Measurements from ENCODE around the gene G2E3. TPM values are rescaled to one million over a fixed set of nuclear protein-coding genes. Genes with fewer than 3 reads are reported as not detected.
"Not testable (repeated sequence)": the region's sequence is repeated elsewhere in the genome, so short reads cannot be mapped to it uniquely, and the experiment has no call there.

Gene G2E3
- total RNA-seq, 3 donors from 2014 or later = 14.9 to 16.3 (median 15.1) TPM

DNA sequence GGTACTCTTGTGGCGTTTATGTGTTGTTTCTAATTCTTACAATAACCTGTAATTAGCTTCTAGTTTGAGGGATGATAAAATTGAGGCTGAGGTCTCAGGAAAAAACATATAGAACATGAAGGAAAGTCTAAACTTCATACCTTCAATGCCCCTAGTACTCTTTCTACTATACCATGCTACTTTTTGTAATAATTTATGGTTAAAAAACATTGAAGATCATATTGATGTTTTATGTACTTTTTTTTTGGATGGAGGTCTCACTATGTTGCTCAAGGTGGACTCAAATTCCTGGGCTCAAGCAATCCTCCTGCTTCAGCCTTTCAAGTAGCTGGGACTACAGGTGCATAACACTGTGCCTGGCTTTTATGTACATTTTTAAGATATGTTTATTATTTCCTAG, 13.8 kb downstream of the G2E3 start:
- H3K9me3 ChIP-seq = no peaks in the 10 kb centered on the region
- no peaks in the 10 kb centered on the region for H3K36me3 ChIP-seq (ENCODE audit: low read depth)
- no peak overlapping the region for H3K4me3 ChIP-seq
- DNase-seq (no peak), ATAC-seq (no peak)
- H3K4me1 ChIP-seq (ENCODE audit: low read depth) = peaks cover 6% of the 10 kb centered on the region
- TF ChIP-seq, protein P1, sequence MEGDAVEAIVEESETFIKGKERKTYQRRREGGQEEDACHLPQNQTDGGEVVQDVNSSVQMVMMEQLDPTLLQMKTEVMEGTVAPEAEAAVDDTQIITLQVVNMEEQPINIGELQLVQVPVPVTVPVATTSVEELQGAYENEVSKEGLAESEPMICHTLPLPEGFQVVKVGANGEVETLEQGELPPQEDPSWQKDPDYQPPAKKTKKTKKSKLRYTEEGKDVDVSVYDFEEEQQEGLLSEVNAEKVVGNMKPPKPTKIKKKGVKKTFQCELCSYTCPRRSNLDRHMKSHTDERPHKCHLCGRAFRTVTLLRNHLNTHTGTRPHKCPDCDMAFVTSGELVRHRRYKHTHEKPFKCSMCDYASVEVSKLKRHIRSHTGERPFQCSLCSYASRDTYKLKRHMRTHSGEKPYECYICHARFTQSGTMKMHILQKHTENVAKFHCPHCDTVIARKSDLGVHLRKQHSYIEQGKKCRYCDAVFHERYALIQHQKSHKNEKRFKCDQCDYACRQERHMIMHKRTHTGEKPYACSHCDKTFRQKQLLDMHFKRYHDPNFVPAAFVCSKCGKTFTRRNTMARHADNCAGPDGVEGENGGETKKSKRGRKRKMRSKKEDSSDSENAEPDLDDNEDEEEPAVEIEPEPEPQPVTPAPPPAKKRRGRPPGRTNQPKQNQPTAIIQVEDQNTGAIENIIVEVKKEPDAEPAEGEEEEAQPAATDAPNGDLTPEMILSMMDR (IDR thresholded peaks at IDR 0.05) = no peak
- intact Hi-C loops (cut with DNase I, micrococcal nuclease) = no loop called here

DNA sequence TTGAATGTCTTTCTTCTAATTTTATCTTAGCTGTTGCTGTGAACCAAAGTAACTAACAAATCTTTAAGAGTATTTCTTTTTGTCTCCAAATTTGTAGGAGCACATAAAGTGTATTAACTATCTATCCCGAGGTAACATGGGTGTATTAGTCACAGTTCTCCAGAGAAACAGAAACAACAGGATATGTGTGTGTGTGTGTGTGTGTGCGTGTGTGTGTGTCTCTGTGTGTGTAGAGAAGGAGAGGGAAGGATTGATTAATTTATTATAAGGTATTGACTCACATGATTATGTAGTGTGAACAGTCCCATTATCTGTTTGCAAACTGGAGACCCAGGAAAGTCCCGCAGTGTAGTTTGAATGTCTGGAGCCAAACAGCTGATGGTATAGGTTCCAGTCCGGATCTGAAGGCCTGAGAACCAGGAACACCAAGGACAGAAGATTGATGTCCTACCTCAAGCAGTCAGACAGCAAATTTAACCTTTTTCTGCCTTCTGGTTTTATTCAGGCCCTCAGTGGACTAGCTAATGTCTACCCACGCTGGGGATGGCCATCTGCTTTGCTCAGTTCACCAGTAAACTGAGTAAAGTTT, 14.4 kb downstream of the G2E3 start:
- H3K36me3 ChIP-seq (ENCODE audit: low read depth) = no peaks in the 10 kb centered on the region
- DNase-seq = no peak
- ATAC-seq = no peak

DNA sequence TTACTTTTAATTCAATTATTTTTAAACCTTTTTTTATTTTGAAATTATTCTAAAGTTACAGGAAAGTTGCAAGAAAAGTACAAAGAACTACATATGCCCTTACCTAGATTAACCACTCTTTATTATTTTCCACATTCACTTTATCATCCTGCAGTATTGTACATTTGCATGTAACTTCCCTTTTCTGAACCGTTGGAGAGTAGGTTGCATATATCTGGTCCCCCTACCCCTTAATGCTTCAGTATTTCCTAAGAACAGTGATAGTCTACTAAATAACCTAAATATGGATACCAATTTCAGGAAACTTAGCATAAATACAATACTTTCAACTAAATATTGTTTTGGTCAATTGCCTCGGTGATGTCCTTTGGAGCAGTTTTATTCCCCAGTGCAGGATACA, 15.0 kb downstream of the G2E3 start:
- ATAC-seq (no peak), DNase-seq (no peak)
- no peaks in the 10 kb centered on the region for H3K36me3 ChIP-seq (ENCODE audit: low read depth)
- peaks cover 12% of the 10 kb centered on the region for H3K4me1 ChIP-seq (ENCODE audit: low read depth)
- TF ChIP-seq, protein P1 (IDR thresholded peaks at IDR 0.05) = no peak
- no peaks in the 10 kb centered on the region for H3K9me3 ChIP-seq
- intact Hi-C loops (cut with DNase I, micrococcal nuclease) = no loop called here
- no peak overlapping the region for H3K4me3 ChIP-seq

More for the DNA sequence above, 14.4 kb downstream of the G2E3 start:
- H3K4me1 ChIP-seq (ENCODE audit: low read depth) = peaks cover 12% of the 10 kb centered on the region
- H3K9me3 ChIP-seq = no peaks in the 10 kb centered on the region
- intact Hi-C loops (cut with DNase I, micrococcal nuclease) = no loop called here
- TF ChIP-seq, protein P1 (IDR thresholded peaks at IDR 0.05) = no peak
- no peak overlapping the region for H3K4me3 ChIP-seq

DNA sequence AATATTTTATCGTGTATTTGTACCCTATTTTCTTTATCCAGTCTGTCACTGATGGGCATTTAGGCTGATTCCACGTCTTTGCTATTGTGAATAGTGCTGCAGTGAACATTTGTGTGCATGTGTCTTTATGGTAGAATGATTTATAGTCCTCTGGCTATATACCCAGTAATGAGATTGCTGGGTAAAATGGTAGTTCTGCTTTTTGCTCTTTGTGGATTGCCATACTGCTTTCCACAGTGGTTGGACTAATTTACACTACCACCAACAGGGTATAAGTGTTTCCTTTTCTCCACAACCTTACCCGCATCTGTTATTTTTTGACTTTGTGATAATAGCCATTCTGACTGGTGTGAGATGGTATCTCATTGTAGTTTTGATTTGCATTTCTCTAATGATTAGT, 15.8 kb downstream of the G2E3 start:
- H3K36me3 ChIP-seq (ENCODE audit: low read depth); DNase-seq; H3K4me3 ChIP-seq; H3K9me3 ChIP-seq; intact Hi-C loops (cut with DNase I, micrococcal nuclease); ATAC-seq: not testable (repeated sequence)
- peaks cover 12% of the 10 kb centered on the region for H3K4me1 ChIP-seq (ENCODE audit: low read depth)

DNA sequence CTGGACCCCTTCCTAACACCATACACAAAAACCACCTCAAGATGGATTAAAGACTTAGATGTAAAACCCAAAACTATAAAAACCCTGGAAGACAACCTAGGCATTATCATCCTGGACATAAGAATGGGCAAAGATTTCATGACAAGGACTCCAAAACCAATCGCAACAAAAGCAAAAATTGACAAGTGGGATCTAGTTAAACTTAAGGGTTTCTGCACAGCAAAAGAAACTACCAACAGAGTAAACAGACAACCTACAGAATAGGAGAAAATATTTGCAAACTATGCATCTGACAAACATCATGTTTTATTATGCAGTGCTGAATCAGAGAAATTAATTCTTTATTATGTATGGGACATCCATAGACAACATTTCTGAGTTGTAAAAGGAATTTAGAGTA, 17.4 kb downstream of the G2E3 start:
- ATAC-seq; intact Hi-C loops (cut with DNase I, micrococcal nuclease): not testable (repeated sequence)

DNA sequence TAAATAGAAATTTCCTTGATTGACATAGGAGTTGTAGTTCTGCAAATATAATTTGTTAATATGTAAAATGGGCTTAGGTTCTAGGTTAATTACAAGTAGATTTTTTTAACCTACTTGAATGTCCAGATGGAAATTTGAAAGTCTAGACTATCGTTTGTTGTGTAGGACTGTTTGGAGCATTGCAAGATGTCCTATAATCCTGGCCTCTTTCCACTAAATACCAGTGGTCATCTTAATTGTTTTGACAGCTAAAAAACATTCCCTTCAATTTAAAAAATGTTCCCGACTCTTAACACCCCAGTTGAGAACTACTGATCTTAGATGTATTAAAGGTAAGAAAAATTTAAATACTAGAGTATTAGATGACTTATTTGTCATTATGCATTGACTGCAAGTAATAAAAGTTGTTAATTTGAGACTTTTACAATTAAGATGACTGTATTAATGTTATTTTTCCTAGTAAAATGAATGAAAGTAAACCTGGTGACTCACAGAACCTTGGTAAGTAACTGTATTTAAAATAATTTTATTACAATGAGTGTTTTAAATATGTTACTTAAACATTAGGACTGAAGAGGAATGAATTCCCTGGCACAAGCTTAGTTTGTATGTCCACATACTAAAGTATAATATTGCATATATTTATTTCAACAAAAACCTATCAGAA, 21.8 kb downstream of the G2E3 start:
- Histone ChIP-seq H3K4me3 (no peak overlapping the region), H3K4me1 (ENCODE audit: low read depth) (peaks cover 12% of the 10 kb centered on the region), H3K9me3 (no peaks in the 10 kb centered on the region), H3K36me3 (ENCODE audit: low read depth) (no peaks in the 10 kb centered on the region)
- TF ChIP-seq, protein P1 (IDR thresholded peaks at IDR 0.05) = no peak
- DNase-seq (no peak), ATAC-seq (no peak)
- intact Hi-C loops (cut with DNase I, micrococcal nuclease) = no loop called here

More for the DNA sequence above, 17.4 kb downstream of the G2E3 start:
- DNase-seq; H3K4me3 ChIP-seq; H3K36me3 ChIP-seq (ENCODE audit: low read depth); H3K9me3 ChIP-seq: not testable (repeated sequence)
- peaks cover 12% of the 10 kb centered on the region for H3K4me1 ChIP-seq (ENCODE audit: low read depth)

All from mucosa of descending colon (tissue), 3 donors.